Karpas-422 (cell line): ENCODE data around the gene MYBPC2. TPM values are rescaled to one million over a fixed set of nuclear protein-coding genes. Genes with fewer than 3 reads are reported as not detected.

Experiments
- DNase-seq: peaks from one replicate; pipeline ENCODE4 v3.0.0-alpha.2; 2015
- H2AFZ ChIP-seq: fragments of 200-600 bp; sonication (generic); 2 replicates; pipeline ENCODE4 v1.6.1; 2014; ENCODE audit warnings: antibody characterized with exemption, low read length, mixed read lengths
- H3K27ac ChIP-seq: fragments of 200-600 bp; sonication (generic); 2 replicates; pipeline ENCODE4 v1.5.1; 2014; ENCODE audit warnings: mild to moderate bottlenecking, low read length, moderate library complexity
- H3K27me3 ChIP-seq: fragments of 200-600 bp; sonication (generic); 2 replicates; pipeline ENCODE4 v1.6.1; 2014; ENCODE audit warnings: low read length, mixed read lengths
- H3K36me3 ChIP-seq: fragments of 200-600 bp; sonication (generic); 2 replicates; pipeline ENCODE4 v1.6.1; 2014; ENCODE audit warnings: low read length, mixed read lengths; ENCODE audit not compliant: insufficient read depth
- H3K4me1 ChIP-seq: fragments of 200-600 bp; sonication (generic); 2 replicates; pipeline ENCODE4 v1.6.1; 2014; ENCODE audit warnings: mild to moderate bottlenecking, low read length, mixed read lengths
- H3K4me2 ChIP-seq: fragments of 200-600 bp; sonication (generic); 2 replicates; pipeline ENCODE4 v1.6.1; 2014; ENCODE audit warnings: low read length, low read depth, mild to moderate bottlenecking; ENCODE audit not compliant: poor library complexity, severe bottlenecking
- H3K4me3 ChIP-seq: fragments of 200-600 bp; sonication (generic); 2 replicates; pipeline ENCODE4 v1.5.1; 2014; ENCODE audit warnings: mild to moderate bottlenecking, antibody characterized with exemption, low read length, mixed read lengths
- H3K79me2 ChIP-seq: fragments of 200-600 bp; sonication (generic); 2 replicates; pipeline ENCODE4 v1.6.1; 2014; ENCODE audit warnings: mild to moderate bottlenecking, low read length, mixed read lengths
- H3K9ac ChIP-seq: fragments of 200-600 bp; sonication (generic); 2 replicates; pipeline ENCODE4 v1.6.0; 2014; ENCODE audit warnings: low read length
- H3K9me2 ChIP-seq: fragments of 200-600 bp; sonication (generic), shearing (Covaris generic); replicated peaks from 2 replicates; pipeline ENCODE4 v1.6.0; 2014; ENCODE audit warnings: mild to moderate bottlenecking, low read length, moderate library complexity; ENCODE audit not compliant: insufficient read depth
- H3K9me3 ChIP-seq: fragments of 300-700, 200-600 bp; sonication (generic); 2 replicates; pipeline ENCODE4 v1.6.1; 2014; ENCODE audit warnings: low read length, mixed read lengths
- H4K20me1 ChIP-seq: fragments of 200-600 bp; sonication (generic); 2 replicates; pipeline ENCODE4 v1.6.1; 2014; ENCODE audit warnings: mild to moderate bottlenecking, antibody characterized with exemption, low read length, low read depth; ENCODE audit not compliant: insufficient read depth
- total RNA-seq: library from RNA; depleted of rRNA; stranded (reverse); fragments of >200 nt; shearing (Covaris generic); gene quantifications from 2 replicates; pipeline ENCODE4 v1.2.3, GENCODE V29; 2014; ENCODE audit warnings: low replicate concordance; rRNA removed

The MYBPC2 gene
- total RNA-seq, 1 experiment from 2014 or later = 23.4 TPM

DNA sequence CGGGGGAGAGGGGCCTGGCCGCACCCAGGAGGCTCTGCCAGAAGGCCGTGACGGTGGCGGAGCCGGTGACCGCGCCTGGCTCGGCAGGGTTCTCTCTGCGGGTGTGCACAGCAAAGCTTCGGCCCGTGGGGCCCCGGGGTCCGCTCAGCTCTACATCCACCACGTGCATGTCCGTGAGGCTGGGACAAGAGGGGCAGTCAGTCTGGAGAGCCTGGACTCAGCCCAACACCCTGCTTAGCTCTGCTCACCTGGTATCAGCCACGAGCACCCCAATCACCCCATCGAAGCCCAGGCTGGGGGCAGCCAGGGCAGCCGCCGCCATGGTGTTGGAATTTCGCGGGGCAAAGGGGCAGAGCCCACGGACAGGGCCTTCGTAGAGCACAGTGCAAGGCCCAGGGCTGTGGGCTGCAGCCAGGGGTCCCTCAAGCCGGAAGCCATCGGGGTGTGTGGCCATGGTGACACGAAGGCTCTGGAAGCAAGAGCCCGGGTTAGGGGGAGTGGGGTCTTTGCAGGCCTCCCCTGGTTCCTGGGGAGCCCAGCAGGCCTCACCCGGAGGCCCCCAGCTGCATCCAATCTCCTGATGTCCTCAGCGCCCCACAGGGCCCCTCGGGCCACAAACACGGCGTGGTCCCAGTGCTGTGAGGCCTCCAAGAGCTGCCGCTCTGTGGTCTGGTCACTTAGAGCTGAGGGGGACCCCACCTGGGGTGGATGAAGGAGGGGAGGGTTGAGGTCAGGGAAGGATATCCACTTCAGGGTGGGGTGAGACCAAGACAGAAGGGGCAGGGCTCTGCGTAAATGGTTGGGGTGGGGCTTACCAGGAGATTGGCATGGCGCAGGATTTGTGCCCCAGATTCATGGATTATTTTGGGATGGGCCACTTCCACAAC is 79.7 kb downstream of the MYBPC2 start:
- peaks cover 16% of the 10 kb centered on the region for H3K4me1 ChIP-seq
- no peaks in the 10 kb centered on the region for H3K9me3 ChIP-seq
- H3K9ac ChIP-seq = peak overlapping the region; percentile 72
- no peaks in the 10 kb centered on the region; the same call in 1 of the 2 replicates for H3K79me2 ChIP-seq
- H3K36me3 ChIP-seq = no peaks in the 10 kb centered on the region
- no peaks in the 10 kb centered on the region for H3K27me3 ChIP-seq
- H3K4me3 ChIP-seq = peak overlapping the region; percentile 77
- peak overlapping the region; percentile 65 for H3K4me2 ChIP-seq
- H2AFZ ChIP-seq = no peak overlapping the region
- H3K9me2 ChIP-seq = no peaks in the 10 kb centered on the region
- no peak overlapping the region for H3K27ac ChIP-seq
- no peak for DNase-seq
- no peaks in the 10 kb centered on the region for H4K20me1 ChIP-seq

DNA sequence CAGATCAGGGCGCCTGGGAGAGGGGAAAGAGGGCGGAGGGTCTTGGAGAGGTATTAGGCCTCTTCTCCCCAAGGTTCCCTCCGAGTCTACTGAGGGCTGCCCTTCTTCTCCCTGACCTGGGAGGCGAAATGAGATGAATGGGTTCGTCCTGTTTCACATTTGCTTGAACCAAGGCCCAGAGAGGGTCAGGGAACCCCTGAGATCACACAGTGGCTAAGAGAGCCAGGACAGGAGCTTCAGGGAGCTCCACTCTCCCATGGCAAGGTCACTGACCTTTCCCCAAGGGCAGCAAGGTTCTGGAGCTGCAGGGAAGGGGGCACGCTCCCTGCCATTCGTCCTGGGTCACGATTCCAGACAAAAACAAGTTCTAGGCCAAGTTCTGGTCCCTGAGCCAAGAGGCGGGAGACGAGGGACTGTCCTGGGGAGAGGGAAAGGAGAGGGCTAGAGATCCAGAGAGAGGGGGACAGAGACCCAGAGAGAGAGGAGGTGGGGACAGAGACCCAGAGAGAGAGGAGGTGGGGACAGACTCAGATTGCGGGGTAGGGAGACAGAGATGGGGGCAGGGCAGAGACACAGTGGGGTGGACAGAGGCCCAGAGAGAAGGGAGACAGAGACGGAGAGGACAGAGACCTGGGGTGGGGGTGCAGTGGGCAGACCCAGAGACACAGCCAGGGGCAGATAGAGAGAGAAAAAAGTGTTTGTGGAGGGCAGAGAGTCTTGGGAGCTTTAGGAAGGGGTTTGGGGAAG is 80.5 kb downstream of the MYBPC2 start:
- no peak overlapping the region for H3K27ac ChIP-seq
- H3K27me3 ChIP-seq = no peaks in the 10 kb centered on the region
- no peaks in the 10 kb centered on the region for H4K20me1 ChIP-seq
- no peaks in the 10 kb centered on the region for H3K9me2 ChIP-seq
- no peak overlapping the region for H3K9ac ChIP-seq
- no peaks in the 10 kb centered on the region for H3K36me3 ChIP-seq
- H2AFZ ChIP-seq = no peak overlapping the region
- H3K9me3 ChIP-seq = no peaks in the 10 kb centered on the region; the same call in 1 of the 2 replicates
- H3K4me2 ChIP-seq = no peak overlapping the region
- no peaks in the 10 kb centered on the region; the same call in 1 of the 2 replicates for H3K79me2 ChIP-seq
- no peak overlapping the region for H3K4me3 ChIP-seq
- H3K4me1 ChIP-seq = peaks cover 16% of the 10 kb centered on the region
- DNase-seq = no peak

DNA sequence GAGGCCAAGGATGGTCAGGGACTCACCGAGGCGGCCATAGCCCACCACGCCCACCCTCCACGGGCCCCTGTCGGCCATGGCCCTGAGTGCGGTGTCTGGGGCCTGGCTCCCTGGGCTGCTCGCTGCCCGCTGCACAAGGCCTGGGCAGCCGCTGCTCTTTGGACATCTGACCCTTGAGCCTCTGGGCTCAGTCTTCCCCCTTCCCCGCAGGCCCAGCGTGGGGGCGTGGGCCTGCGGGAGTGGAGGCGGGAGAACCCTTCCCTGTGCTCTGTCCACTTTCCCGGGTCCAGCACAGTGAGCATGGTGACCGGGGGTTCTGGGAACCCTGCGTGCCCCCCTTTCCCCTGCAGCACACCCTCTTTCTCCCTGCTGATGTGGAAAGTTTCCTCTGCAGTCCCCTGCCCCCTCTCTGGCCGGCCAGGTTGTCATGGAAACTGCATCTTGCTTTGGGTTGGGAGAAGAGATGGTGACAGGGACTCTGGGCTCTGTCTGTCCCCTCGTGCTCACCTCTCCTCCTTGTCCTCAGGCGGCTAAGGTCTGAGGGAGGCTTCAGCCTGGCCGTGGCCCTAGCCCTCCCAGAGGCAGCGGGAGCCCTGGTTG is 81.2 kb downstream of the MYBPC2 start, which contains the start of gene ASPDH:
Gene ASPDH (minus strand): TSS at position 168 of the 600 bp plus-strand sequence. CDS start 90 bp downstream, at position 78.
- no peak within 1 kb of the TSS for H2AFZ ChIP-seq
- no peak within 1 kb of the TSS for H3K9ac ChIP-seq
- no peaks in the 10 kb centered on the region for H3K27me3 ChIP-seq
- peaks cover 16% of the 10 kb centered on the region for H3K4me1 ChIP-seq
- no peaks in the 10 kb centered on the region for H4K20me1 ChIP-seq
- no peaks in the 10 kb centered on the region; the same call in 1 of the 2 replicates for H3K9me3 ChIP-seq
- H3K9me2 ChIP-seq = no peaks in the 10 kb centered on the region
- no peak within 1 kb of the TSS for H3K4me3 ChIP-seq
- no peaks in the 10 kb centered on the region for H3K36me3 ChIP-seq
- peak; percentile 57 for DNase-seq
- no peaks in the 10 kb centered on the region; the same call in 1 of the 2 replicates for H3K79me2 ChIP-seq
- no peak within 1 kb of the TSS for H3K27ac ChIP-seq
- no peak within 1 kb of the TSS for H3K4me2 ChIP-seq

DNA sequence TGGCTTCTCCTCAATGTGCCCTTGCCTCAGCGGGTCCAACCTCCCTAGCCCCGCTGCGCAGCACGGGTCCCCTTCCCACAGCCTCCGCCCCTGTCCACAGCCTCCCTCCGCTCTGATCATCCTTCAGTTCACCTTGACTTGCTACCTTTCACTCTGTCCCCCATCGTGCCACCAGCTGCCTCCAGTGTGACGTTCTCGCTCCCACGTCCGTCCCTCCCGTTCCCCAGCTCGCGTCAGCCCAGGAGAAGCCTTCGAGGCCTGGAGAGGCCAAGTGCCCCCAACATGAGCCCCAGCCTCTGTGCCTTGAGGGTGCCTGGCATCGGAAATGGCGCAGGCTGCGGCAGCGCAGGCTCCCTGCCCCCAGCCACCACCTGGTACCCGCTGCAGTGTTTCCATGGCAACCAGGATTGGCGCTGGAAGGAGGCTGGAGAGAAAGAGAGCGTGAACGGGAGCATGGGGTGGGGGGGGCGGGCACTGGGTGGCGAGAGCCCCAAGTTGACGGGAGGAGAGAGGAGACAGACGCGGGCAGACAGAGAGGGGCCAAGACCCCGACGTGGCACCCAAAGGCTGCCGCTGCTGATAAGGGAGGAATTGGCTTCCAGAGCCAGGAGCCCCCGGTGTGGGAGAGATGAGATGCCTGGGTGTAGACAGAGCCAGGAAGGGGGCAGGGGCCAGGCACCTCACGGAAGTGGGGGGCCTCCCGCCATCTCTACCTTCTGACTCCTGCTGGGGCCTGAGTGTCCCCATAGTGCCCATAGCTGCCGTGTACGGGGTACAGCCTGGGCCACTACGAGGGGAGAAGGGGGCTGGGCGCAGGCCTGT is 81.9 kb downstream of the MYBPC2 start:
- H3K27ac ChIP-seq = no peak overlapping the region
- H4K20me1 ChIP-seq = no peaks in the 10 kb centered on the region
- no peaks in the 10 kb centered on the region for H3K9me2 ChIP-seq
- H3K27me3 ChIP-seq = no peaks in the 10 kb centered on the region
- H3K36me3 ChIP-seq = no peaks in the 10 kb centered on the region
- H2AFZ ChIP-seq = no peak overlapping the region
- peaks cover 16% of the 10 kb centered on the region for H3K4me1 ChIP-seq
- H3K4me2 ChIP-seq = no peak overlapping the region
- no peak overlapping the region for H3K4me3 ChIP-seq
- no peak for DNase-seq
- no peaks in the 10 kb centered on the region; the same call in 1 of the 2 replicates for H3K79me2 ChIP-seq
- no peak overlapping the region for H3K9ac ChIP-seq
- H3K9me3 ChIP-seq = no peaks in the 10 kb centered on the region; the same call in 1 of the 2 replicates

DNA sequence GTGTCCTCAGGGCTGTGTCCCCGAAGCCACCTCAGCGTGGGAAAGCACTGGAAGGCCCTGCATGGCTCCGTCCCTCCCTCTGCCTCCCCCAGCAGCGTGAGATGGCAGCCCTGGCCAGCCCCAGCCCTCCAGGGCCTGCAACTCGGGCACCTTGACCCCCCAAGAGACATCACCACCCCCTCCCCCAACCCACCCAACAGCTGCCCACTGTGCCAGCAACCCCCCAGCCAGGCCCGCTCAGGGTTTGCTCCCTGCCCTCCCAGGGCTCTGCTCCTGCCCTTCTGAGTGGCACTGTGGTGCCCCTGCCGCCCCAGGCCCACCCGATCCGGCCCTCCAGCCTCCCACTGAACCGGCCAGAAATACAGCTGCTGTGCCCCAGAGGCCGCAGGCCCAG is 82.5 kb downstream of the MYBPC2 start:
- H3K79me2 ChIP-seq = no peaks in the 10 kb centered on the region; the same call in 1 of the 2 replicates
- H3K4me2 ChIP-seq = no peak overlapping the region
- no peak overlapping the region for H2AFZ ChIP-seq
- no peaks in the 10 kb centered on the region for H3K9me2 ChIP-seq
- H3K27me3 ChIP-seq = no peaks in the 10 kb centered on the region
- H3K36me3 ChIP-seq = no peaks in the 10 kb centered on the region
- peaks cover 13% of the 10 kb centered on the region for H3K4me1 ChIP-seq
- no peaks in the 10 kb centered on the region for H4K20me1 ChIP-seq
- H3K9ac ChIP-seq = no peak overlapping the region
- H3K4me3 ChIP-seq = no peak overlapping the region
- no peaks in the 10 kb centered on the region; the same call in 1 of the 2 replicates for H3K9me3 ChIP-seq
- no peak overlapping the region for H3K27ac ChIP-seq
- no peak for DNase-seq

Other genes with a start within 250 kb of the MYBPC2 start
- not detected in 2 replicates for gene MYH14, start 229.3 kb upstream of the MYBPC2 start, total RNA-seq
- 10.8 and 18.1 TPM in 2 replicates for gene KCNC3, start 103.5 kb upstream of the MYBPC2 start, total RNA-seq
- 0.11 and 2.3 TPM in 2 replicates for gene NAPSA, start 67.3 kb upstream of the MYBPC2 start, total RNA-seq
- gene NR1H2, start 56.4 kb upstream of the MYBPC2 start, total RNA-seq = 68.2 and 120 TPM in 2 replicates
- 53.4 and 98.8 TPM in 2 replicates for gene POLD1, start 48.5 kb upstream of the MYBPC2 start, total RNA-seq
- gene SPIB, start 14.0 kb upstream of the MYBPC2 start, total RNA-seq = 221 and 239 TPM in 2 replicates
- 63.7 and 93.4 TPM in 2 replicates for gene EMC10, start 43.6 kb downstream of the MYBPC2 start, total RNA-seq
- 1.2 TPM in 1 of 2 replicates, not detected in the other for gene GARIN5A, start 44.0 kb downstream of the MYBPC2 start, total RNA-seq
- gene JOSD2, start 78.3 kb downstream of the MYBPC2 start, total RNA-seq = 15.8 and 42.3 TPM in 2 replicates
- gene ASPDH, start 81.0 kb downstream of the MYBPC2 start, total RNA-seq = not detected in 2 replicates
- not detected in 2 replicates for gene LRRC4B, start 135.5 kb downstream of the MYBPC2 start, total RNA-seq
- gene SYT3, start 207.0 kb downstream of the MYBPC2 start, total RNA-seq = 0.11 TPM in 1 of 2 replicates, not detected in the other
- 1.1 TPM in 1 of 2 replicates, not detected in the other for gene C19orf81, start 216.6 kb downstream of the MYBPC2 start, total RNA-seq